Trophoblast cell (in vitro differentiated cells and primary cell): ENCODE measurements around the gene TCF15.

Experiments
- DNase-seq, 2 donors: peaks; one replicate each; pipeline ENCODE4 v3.0.0-alpha.2; 2016
- H2AFZ ChIP-seq: 2 replicates; pipeline ENCODE4 v1.6.1; 2013; ENCODE audit warnings: low read length, moderate library complexity, mild to moderate bottlenecking; ENCODE audit not compliant: insufficient read depth, poor library complexity
- H2AK5ac ChIP-seq: 2 replicates; pipeline ENCODE4 v1.6.1; 2013; ENCODE audit warnings: mild to moderate bottlenecking, low read length
- H2BK120ac ChIP-seq: 2 replicates; pipeline ENCODE4 v1.6.1; 2013; ENCODE audit warnings: low read length, mild to moderate bottlenecking, moderate library complexity; ENCODE audit not compliant: insufficient read depth, poor library complexity
- H2BK12ac ChIP-seq: 2 replicates; pipeline ENCODE4 v1.6.1; 2013; ENCODE audit warnings: mild to moderate bottlenecking, low read length, moderate library complexity
- H2BK5ac ChIP-seq: 2 replicates; pipeline ENCODE4 v1.6.1; 2013; ENCODE audit warnings: low read length, low read depth, moderate library complexity, mild to moderate bottlenecking; ENCODE audit not compliant: poor library complexity
- H3K14ac ChIP-seq: 2 replicates; pipeline ENCODE4 v1.6.1; 2013; ENCODE audit warnings: mild to moderate bottlenecking, low read length
- H3K18ac ChIP-seq: 2 replicates; pipeline ENCODE4 v1.6.1; 2013; ENCODE audit warnings: mild to moderate bottlenecking, low read length
- H3K23ac ChIP-seq: 2 replicates; pipeline ENCODE4 v1.6.1; 2013; ENCODE audit warnings: low read length
- H3K27ac ChIP-seq: 2 replicates; pipeline ENCODE4 v1.5.1; 2013; ENCODE audit warnings: low read depth, mild to moderate bottlenecking, inconsistent platforms, low read length, moderate library complexity
- H3K27me3 ChIP-seq: 2 replicates; pipeline ENCODE4 v1.6.1; 2013; ENCODE audit warnings: inconsistent platforms, mild to moderate bottlenecking, low read length, moderate library complexity; ENCODE audit not compliant: insufficient read depth
- H3K36me3 ChIP-seq, 2 experiments: 1 replicate in 1 of 2; 2 replicates in 1 of 2; pipeline ENCODE4 v1.6.1; 2013; ENCODE audit warnings: low read length in 2 of 2, mild to moderate bottlenecking in 2 of 2, moderate library complexity in 1 of 2; ENCODE audit not compliant: insufficient read depth in 2 of 2, control insufficient read depth in 1 of 2
- H3K4ac ChIP-seq: 2 replicates; pipeline ENCODE4 v1.6.1; 2013; ENCODE audit warnings: low read depth, mild to moderate bottlenecking, low read length, moderate library complexity
- H3K4me1 ChIP-seq, 2 experiments: 1 replicate in 1 of 2; 2 replicates in 1 of 2; pipeline ENCODE4 v1.6.1; 2013; ENCODE audit warnings: low read length in 2 of 2, mild to moderate bottlenecking in 2 of 2, moderate library complexity in 1 of 2; ENCODE audit not compliant: insufficient read depth in 2 of 2, control insufficient read depth in 1 of 2
- H3K4me2 ChIP-seq: 2 replicates; pipeline ENCODE4 v1.6.1; 2013; ENCODE audit warnings: inconsistent platforms, mild to moderate bottlenecking, low read length, moderate library complexity
- H3K4me3 ChIP-seq: 2 replicates; pipeline ENCODE4 v1.5.1; 2013; ENCODE audit warnings: mild to moderate bottlenecking, low read depth, low read length, inconsistent platforms
- H3K79me1 ChIP-seq: one replicate; pipeline ENCODE4 v1.6.1; 2013; ENCODE audit warnings: low read length
- H3K79me2 ChIP-seq: 2 replicates; pipeline ENCODE4 v1.6.1; 2013; ENCODE audit warnings: low read length, mild to moderate bottlenecking; ENCODE audit not compliant: control insufficient read depth, insufficient read depth, poor library complexity
- H3K9ac ChIP-seq: 2 replicates; pipeline ENCODE4 v1.6.1; 2013; ENCODE audit warnings: mild to moderate bottlenecking, low read length
- H3K9me3 ChIP-seq: 2 replicates; pipeline ENCODE4 v1.6.1; 2013; ENCODE audit warnings: low read depth, mild to moderate bottlenecking, control low read depth, inconsistent platforms, low read length; ENCODE audit not compliant: insufficient read depth
- H4K12ac ChIP-seq: 2 replicates; pipeline ENCODE4 v1.6.1; 2013; ENCODE audit warnings: low read depth, mild to moderate bottlenecking, low read length, moderate library complexity
- H4K8ac ChIP-seq: 2 replicates; pipeline ENCODE4 v1.6.1; 2013; ENCODE audit warnings: low read depth, mild to moderate bottlenecking, low read length, moderate library complexity
- H4K91ac ChIP-seq: one replicate; pipeline ENCODE4 v1.6.1; 2013; ENCODE audit warnings: low read depth, mild to moderate bottlenecking, low read length, moderate library complexity
- WGBS: extraction: QIAGEN DNeasy Blood & Tissue Kit; methylation state at CpG from one replicate; pipeline ENCODE4 v1.1.7; 2013; ENCODE audit warnings: missing lambda C conversion rate; ENCODE audit not compliant: insufficient read length, insufficient coverage; ENCODE audit errors: extremely low coverage; 5-methylcytosine and 5-hydroxymethylcytosine counted together

TCF15 gene

GRCh38 chr20:556984-557383 is 53.1 kb downstream of the TCF15 start:
- H4K12ac ChIP-seq: no peak overlapping the region
- no peaks in the 10 kb centered on the region for H3K79me1 ChIP-seq
- H3K4me2 ChIP-seq: no peak overlapping the region
- no peak overlapping the region for H2BK5ac ChIP-seq
- H2AK5ac ChIP-seq: no peak overlapping the region
- H3K9me3 ChIP-seq: peaks cover 2% of the 10 kb centered on the region
- no peak overlapping the region for H4K91ac ChIP-seq
- H3K14ac ChIP-seq: no peak overlapping the region
- H3K27me3 ChIP-seq: no peaks in the 10 kb centered on the region
- H3K36me3 ChIP-seq: no peaks in the 10 kb centered on the region
- H2AFZ ChIP-seq: no peak overlapping the region
- H2BK120ac ChIP-seq: no peak overlapping the region
- no CpG with 5 or more reads among the region's 2 CpGs for WGBS
- H3K4me3 ChIP-seq: no peak overlapping the region
- H3K79me2 ChIP-seq: no peaks in the 10 kb centered on the region
- no peak overlapping the region for H3K9ac ChIP-seq
- no peak overlapping the region for H3K23ac ChIP-seq
- no peak overlapping the region for H3K4ac ChIP-seq
- H4K8ac ChIP-seq: no peak overlapping the region
- H3K4me1 ChIP-seq: no peaks in the 10 kb centered on the region
- H3K27ac ChIP-seq: no peak overlapping the region
- no peak overlapping the region for H2BK12ac ChIP-seq
- H3K18ac ChIP-seq: no peak overlapping the region
- DNase-seq: no peak

GRCh38 chr20:555976-556385 is 54.1 kb downstream of the TCF15 start:
- H3K18ac ChIP-seq: no peak overlapping the region
- H3K27me3 ChIP-seq: no peaks in the 10 kb centered on the region
- H3K4me1 ChIP-seq: no peaks in the 10 kb centered on the region
- H3K4me3 ChIP-seq: no peak overlapping the region
- H3K14ac ChIP-seq: no peak overlapping the region
- H2BK120ac ChIP-seq: no peak overlapping the region
- no peak overlapping the region for H2AFZ ChIP-seq
- no peak overlapping the region for H3K4me2 ChIP-seq
- no peak for DNase-seq
- no peak overlapping the region for H3K23ac ChIP-seq
- no peak overlapping the region for H2BK12ac ChIP-seq
- no peak overlapping the region for H4K91ac ChIP-seq
- H2BK5ac ChIP-seq: no peak overlapping the region
- no peak overlapping the region for H4K12ac ChIP-seq
- no peak overlapping the region for H3K9ac ChIP-seq
- H2AK5ac ChIP-seq: no peak overlapping the region
- no peak overlapping the region for H3K27ac ChIP-seq
- H4K8ac ChIP-seq: no peak overlapping the region
- H3K79me2 ChIP-seq: no peaks in the 10 kb centered on the region
- H3K79me1 ChIP-seq: no peaks in the 10 kb centered on the region
- no peak overlapping the region for H3K4ac ChIP-seq
- no CpG with 5 or more reads among the region's 6 CpGs for WGBS
- no peaks in the 10 kb centered on the region for H3K36me3 ChIP-seq
- H3K9me3 ChIP-seq: peaks cover 2% of the 10 kb centered on the region
